Measurements from ENCODE around the gene SLC30A1.

DNA sequence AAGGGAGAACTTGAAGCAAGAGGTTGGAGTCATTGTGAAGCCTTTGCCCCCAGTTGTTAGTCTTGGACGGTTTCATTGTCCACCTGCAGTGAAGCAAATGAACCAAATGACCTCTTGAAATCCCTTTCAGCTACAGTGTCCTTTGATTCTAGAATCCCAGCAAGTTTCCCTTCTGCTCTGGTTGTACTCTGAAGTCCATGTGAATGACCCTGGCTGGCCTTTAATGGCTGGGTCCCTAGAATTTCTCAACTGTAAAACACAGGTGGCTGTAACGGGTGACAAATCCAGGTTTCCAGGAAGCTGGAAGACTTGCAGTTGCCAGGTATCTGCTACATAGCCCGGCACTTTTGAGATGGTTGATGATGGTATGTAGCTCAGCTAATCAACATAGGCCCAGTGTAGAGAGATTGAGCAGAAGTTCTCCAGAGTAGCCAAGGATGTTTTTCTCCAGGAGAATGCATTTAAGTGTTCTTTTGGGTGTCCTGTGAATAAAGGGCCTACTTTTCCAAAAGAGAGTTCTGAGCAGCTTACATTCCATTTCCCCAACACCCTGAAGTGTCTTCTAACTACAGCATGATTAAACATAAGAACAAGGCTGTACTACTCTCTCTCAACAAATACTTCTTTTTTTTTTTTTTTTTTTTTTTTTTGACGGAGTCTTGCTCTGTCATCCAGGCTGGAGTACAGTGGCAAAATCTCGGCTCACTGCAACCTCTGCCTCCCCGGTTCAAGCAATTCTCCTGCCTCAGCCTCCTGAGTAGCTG, 17.6 kb upstream of the SLC30A1 start:
- TF ChIP-seq HNF4G (IDR thresholded peaks at IDR 0.05; ENCODE audit: borderline replicate concordance, low read depth, low read length) (no peak), HNF4G (CRISPR knock-in tag; IDR thresholded peaks at IDR 0.05; ENCODE audit: borderline replicate concordance, low read depth) (no peak), TARDBP (CRISPR knock-in tag; IDR thresholded peaks at IDR 0.05) (no peak), CEBPB (IDR thresholded peaks at IDR 0.05; ENCODE audit: borderline replicate concordance, low read depth, low read length) (no peak), U2AF1 (optimal IDR thresholded peaks at IDR 0.05; ENCODE audit: low read depth, low read length) (no peak), YY1 (IDR thresholded peaks at IDR 0.05; ENCODE audit: insufficient read depth, insufficient replicate concordance, low read depth, low read length) (no peak), POLR2AphosphoS5 (IDR thresholded peaks at IDR 0.05; ENCODE audit: low read depth, low read length) (no peak)
- TF ChIP-seq, protein P1, sequence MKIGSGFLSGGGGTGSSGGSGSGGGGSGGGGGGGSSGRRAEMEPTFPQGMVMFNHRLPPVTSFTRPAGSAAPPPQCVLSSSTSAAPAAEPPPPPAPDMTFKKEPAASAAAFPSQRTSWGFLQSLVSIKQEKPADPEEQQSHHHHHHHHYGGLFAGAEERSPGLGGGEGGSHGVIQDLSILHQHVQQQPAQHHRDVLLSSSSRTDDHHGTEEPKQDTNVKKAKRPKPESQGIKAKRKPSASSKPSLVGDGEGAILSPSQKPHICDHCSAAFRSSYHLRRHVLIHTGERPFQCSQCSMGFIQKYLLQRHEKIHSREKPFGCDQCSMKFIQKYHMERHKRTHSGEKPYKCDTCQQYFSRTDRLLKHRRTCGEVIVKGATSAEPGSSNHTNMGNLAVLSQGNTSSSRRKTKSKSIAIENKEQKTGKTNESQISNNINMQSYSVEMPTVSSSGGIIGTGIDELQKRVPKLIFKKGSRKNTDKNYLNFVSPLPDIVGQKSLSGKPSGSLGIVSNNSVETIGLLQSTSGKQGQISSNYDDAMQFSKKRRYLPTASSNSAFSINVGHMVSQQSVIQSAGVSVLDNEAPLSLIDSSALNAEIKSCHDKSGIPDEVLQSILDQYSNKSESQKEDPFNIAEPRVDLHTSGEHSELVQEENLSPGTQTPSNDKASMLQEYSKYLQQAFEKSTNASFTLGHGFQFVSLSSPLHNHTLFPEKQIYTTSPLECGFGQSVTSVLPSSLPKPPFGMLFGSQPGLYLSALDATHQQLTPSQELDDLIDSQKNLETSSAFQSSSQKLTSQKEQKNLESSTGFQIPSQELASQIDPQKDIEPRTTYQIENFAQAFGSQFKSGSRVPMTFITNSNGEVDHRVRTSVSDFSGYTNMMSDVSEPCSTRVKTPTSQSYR (CRISPR knock-in tag; IDR thresholded peaks at IDR 0.05; ENCODE audit: borderline replicate concordance) = no peak
- TF ChIP-seq, protein P2, sequence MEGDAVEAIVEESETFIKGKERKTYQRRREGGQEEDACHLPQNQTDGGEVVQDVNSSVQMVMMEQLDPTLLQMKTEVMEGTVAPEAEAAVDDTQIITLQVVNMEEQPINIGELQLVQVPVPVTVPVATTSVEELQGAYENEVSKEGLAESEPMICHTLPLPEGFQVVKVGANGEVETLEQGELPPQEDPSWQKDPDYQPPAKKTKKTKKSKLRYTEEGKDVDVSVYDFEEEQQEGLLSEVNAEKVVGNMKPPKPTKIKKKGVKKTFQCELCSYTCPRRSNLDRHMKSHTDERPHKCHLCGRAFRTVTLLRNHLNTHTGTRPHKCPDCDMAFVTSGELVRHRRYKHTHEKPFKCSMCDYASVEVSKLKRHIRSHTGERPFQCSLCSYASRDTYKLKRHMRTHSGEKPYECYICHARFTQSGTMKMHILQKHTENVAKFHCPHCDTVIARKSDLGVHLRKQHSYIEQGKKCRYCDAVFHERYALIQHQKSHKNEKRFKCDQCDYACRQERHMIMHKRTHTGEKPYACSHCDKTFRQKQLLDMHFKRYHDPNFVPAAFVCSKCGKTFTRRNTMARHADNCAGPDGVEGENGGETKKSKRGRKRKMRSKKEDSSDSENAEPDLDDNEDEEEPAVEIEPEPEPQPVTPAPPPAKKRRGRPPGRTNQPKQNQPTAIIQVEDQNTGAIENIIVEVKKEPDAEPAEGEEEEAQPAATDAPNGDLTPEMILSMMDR (CRISPR knock-in tag; IDR thresholded peaks at IDR 0.05) = no peak
- TF ChIP-seq, protein P3, sequence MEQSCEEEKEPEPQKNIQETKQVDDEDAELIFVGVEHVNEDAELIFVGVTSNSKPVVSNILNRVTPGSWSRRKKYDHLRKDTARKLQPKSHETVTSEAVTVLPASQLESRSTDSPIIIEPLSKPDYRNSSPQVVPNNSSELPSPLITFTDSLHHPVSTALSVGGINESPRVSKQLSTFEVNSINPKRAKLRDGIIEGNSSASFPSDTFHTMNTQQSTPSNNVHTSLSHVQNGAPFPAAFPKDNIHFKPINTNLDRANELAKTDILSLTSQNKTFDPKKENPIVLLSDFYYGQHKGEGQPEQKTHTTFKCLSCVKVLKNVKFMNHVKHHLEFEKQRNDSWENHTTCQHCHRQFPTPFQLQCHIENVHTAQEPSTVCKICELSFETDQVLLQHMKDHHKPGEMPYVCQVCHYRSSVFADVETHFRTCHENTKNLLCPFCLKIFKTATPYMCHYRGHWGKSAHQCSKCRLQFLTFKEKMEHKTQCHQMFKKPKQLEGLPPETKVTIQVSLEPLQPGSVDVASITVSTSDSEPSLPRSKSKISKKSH (CRISPR knock-in tag; IDR thresholded peaks at IDR 0.05; ENCODE audit: borderline replicate concordance) = no peak

All from HepG2 (cell line).